CD4-positive, alpha-beta memory T cell (primary cell): ENCODE results near the gene ABCD3. TPM values are rescaled to one million over a fixed set of nuclear protein-coding genes. Genes with fewer than 3 reads are reported as not detected.

ENCODE experiments used
- CTCF ChIA-PET: fragments of 350-600 bp; sonication (Branson Sonifier 250); formaldehyde crosslinking; loops from one replicate; lab custom pipeline; 2021; ENCODE audit warnings: inconsistent platforms; ENCODE audit not compliant: partially characterized antibody; lab: Charles Lee
- POLR2A ChIA-PET: fragments of 350-600 bp; sonication (Branson Sonifier 250); formaldehyde crosslinking; loops from one replicate; lab custom pipeline; 2021; ENCODE audit not compliant: partially characterized antibody; lab: Charles Lee
- DNase-seq, 5 donors: peaks; one replicate each; pipeline versions ENCODE4 v3.0.0 to v3.0.0-alpha.2; 2020 to 2022; ENCODE audit warnings: mixed read lengths in 1 of 5
- H3K27ac ChIP-seq: one replicate; pipeline ENCODE4 v1.7.0; 2013; ENCODE audit warnings: low read depth, low read length
- H3K27me3 ChIP-seq: 2 replicates; pipeline ENCODE4 v1.7.0; 2013; ENCODE audit warnings: mild to moderate bottlenecking, low read length, moderate library complexity; ENCODE audit not compliant: insufficient read depth
- H3K36me3 ChIP-seq: 2 replicates; pipeline ENCODE4 v1.7.0; 2013; ENCODE audit warnings: mild to moderate bottlenecking, low read length, moderate library complexity; ENCODE audit not compliant: insufficient read depth
- H3K4me1 ChIP-seq: 2 replicates; pipeline ENCODE4 v1.7.0; 2013; ENCODE audit warnings: mild to moderate bottlenecking, low read length, moderate library complexity; ENCODE audit not compliant: insufficient read depth
- H3K4me3 ChIP-seq, 2 donors: one replicate each; pipeline ENCODE4 v1.7.0; 2013; ENCODE audit warnings: low read length in 2 of 2, mild to moderate bottlenecking in 1 of 2
- H3K9me3 ChIP-seq, 2 donors: one replicate each; pipeline ENCODE4 v1.7.0; 2013; ENCODE audit warnings: low read length in 2 of 2, control low read depth in 1 of 2; ENCODE audit not compliant: control insufficient read depth in 1 of 2
- H3K27ac Mint-ChIP-seq, 7 donors: one replicate each; pipeline ENCODE4 v1.8.0; 2020 to 2021; ENCODE audit warnings: mixed read lengths in 7 of 7, mild to moderate bottlenecking in 6 of 7, inconsistent platforms in 3 of 7, moderate library complexity in 3 of 7
- H3K27me3 Mint-ChIP-seq, 2 donors: one replicate each; pipeline ENCODE4 v1.8.0; 2020 to 2021; ENCODE audit warnings: mixed read lengths in 2 of 2
- H3K36me3 Mint-ChIP-seq, 2 donors: one replicate each; pipeline ENCODE4 v1.8.0; 2020 to 2021; ENCODE audit warnings: mixed read lengths in 2 of 2, inconsistent platforms in 1 of 2, mild to moderate bottlenecking in 1 of 2
- H3K4me1 Mint-ChIP-seq, 4 donors: one replicate each; pipeline ENCODE4 v1.8.0; 2020 to 2021; ENCODE audit warnings: mixed read lengths in 4 of 4, mild to moderate bottlenecking in 1 of 4
- H3K4me3 Mint-ChIP-seq, 8 donors: one replicate each; pipeline ENCODE4 v1.8.0; 2020 to 2021; ENCODE audit warnings: mixed read lengths in 8 of 8, mild to moderate bottlenecking in 7 of 8, moderate library complexity in 6 of 8, inconsistent platforms in 3 of 8
- H3K9me3 Mint-ChIP-seq, 8 donors: one replicate each; pipeline ENCODE4 v1.8.0; 2020 to 2021; ENCODE audit warnings: mixed read lengths in 8 of 8, mild to moderate bottlenecking in 5 of 8, inconsistent platforms in 3 of 8, moderate library complexity in 1 of 8
- intact Hi-C: fragments of 100-400 bp; cut with micrococcal nuclease; formaldehyde crosslinking; loops from one replicate; pipeline ENCODE4 v1.15.1; 2023
- polyA plus RNA-seq, 2 donors: library from polyadenylated mRNA; unstranded; fragments of 300-500 nt; fragmentation: Illumina TruSeq; gene quantifications; one replicate each; pipeline ENCODE4 v1.2.3, GENCODE V29; 2021
- total RNA-seq, 2 experiments: library from RNA; stranded (reverse); gene quantifications; one replicate each; pipeline ENCODE4 v1.2.3, GENCODE V29; 2021

Gene ABCD3
- total and polyA plus RNA-seq, 4 experiments from 2014 or later = 23.6 to 24.2 (median 23.9) TPM

DNA sequence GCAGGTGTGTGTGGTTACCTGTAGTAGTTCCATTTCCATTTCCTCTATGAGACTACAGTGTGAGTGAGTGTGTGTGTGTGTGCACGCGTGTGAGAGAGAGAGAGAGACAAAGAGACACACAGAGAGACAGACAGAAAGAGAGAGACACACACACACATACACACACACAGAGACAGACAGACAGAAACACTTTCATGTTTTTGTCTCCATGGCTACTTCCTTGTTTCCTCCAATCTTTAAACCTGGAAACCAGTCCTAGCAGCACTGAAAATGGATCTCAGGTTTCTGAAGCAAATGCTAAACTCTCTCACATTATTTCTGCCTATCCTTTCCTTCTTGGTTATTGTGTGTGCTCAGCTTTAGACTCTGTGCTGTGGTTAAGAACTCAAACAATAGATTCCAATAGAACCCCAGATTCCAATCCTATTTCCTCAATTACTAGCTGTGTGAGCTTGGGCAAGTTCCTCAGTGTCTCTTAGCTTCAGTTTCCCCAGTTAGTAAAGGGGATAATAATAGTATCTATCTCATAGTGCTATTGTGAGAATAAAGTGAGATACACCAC lies 22.4 kb upstream of the ABCD3 start:
- Histone ChIP-seq H3K4me1 (no peaks in the 10 kb centered on the region), H3K36me3 (no peaks in the 10 kb centered on the region), H3K27ac (no peak overlapping the region), H3K4me3 (no peak overlapping the region), H3K9me3 (no peaks in the 10 kb centered on the region), H3K27me3 (no peaks in the 10 kb centered on the region)
- H3K4me1 Mint-ChIP-seq = no peaks in the 10 kb centered on the region
- peaks cover 13 to 14% of the 10 kb centered on the region in 2 donors for H3K27me3 Mint-ChIP-seq
- H3K4me3 Mint-ChIP-seq = no peak overlapping the region
- peaks cover 0 to 3% of the 10 kb centered on the region in 2 donors for H3K36me3 Mint-ChIP-seq
- intact Hi-C loops = no loop called here
- H3K27ac Mint-ChIP-seq = no peak overlapping the region
- peaks cover 0 to 2% (median 0%) of the 10 kb centered on the region in 8 donors for H3K9me3 Mint-ChIP-seq
- ChIA-PET POLR2A (no interaction called here), CTCF (interaction anchor here (1.0 kb wide), 1 partner anchor 22 kb away, joined by 3 read pairs; no protein-coding TSS in a partner anchor)
- no peak for DNase-seq

DNA sequence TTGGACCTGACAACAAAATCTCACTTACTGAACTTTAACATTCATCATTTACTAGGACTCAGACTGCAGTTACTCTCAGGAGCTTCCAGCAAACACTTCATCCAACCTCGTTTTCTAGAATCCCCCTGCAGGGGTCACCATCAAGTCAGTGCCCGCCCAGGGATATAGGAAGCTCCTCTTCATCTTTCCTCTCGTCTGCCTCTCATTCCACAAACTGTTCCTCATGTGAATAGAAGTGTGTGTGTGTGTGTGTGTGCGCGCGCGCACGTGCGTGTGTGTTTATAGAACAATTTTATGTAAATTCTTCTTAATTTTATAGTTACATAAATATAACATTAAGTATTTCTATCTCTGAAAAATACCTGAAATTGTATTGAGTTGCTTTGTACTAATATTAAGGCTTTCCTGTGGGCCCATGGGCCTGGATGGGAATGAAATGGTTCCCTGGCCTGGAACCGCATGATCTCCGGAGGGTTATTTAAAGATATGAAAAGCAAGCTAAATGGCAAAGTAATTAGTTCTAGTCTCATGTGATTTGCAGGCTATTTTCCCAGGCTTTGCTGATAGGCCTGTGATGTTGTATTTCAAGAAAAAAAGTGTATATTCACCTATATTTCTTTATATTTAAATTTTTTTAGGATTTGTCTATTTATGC lies 21.7 kb upstream of the ABCD3 start:
- Histone ChIP-seq H3K27me3 (no peaks in the 10 kb centered on the region), H3K4me3 (no peak overlapping the region), H3K36me3 (no peaks in the 10 kb centered on the region), H3K27ac (no peak overlapping the region), H3K4me1 (no peaks in the 10 kb centered on the region), H3K9me3 (no peaks in the 10 kb centered on the region)
- ChIA-PET CTCF (interaction anchor here (1.0 kb wide), 1 partner anchor 21 kb away, joined by 3 read pairs; no protein-coding TSS in a partner anchor), POLR2A (no interaction called here)
- Mint-ChIP-seq H3K27ac (no peak overlapping the region), H3K4me3 (no peak overlapping the region), H3K9me3 (peaks cover 0 to 2% (median 0%) of the 10 kb centered on the region in 8 donors), H3K36me3 (no peaks in the 10 kb centered on the region), H3K27me3 (peaks cover 10 to 11% of the 10 kb centered on the region in 2 donors), H3K4me1 (no peaks in the 10 kb centered on the region)
- DNase-seq = no peak
- intact Hi-C loops = no loop called here

- peaks cover 6 to 10% of the 10 kb centered on the region in 2 donors for H3K27me3 Mint-ChIP-seq
- intact Hi-C loops = no loop called here
- CTCF ChIA-PET = no interaction called here
- no peak overlapping the region for H3K4me3 Mint-ChIP-seq
- Histone ChIP-seq H3K9me3 (no peaks in the 10 kb centered on the region), H3K36me3 (no peaks in the 10 kb centered on the region), H3K4me3 (no peak overlapping the region), H3K27me3 (no peaks in the 10 kb centered on the region), H3K27ac (no peak overlapping the region), H3K4me1 (no peaks in the 10 kb centered on the region)
- H3K9me3 Mint-ChIP-seq = no peaks in the 10 kb centered on the region
- no peak for DNase-seq
- no peaks in the 10 kb centered on the region for H3K4me1 Mint-ChIP-seq
- H3K27ac Mint-ChIP-seq = no peak overlapping the region
- POLR2A ChIA-PET = no interaction called here
- H3K36me3 Mint-ChIP-seq = no peaks in the 10 kb centered on the region
Measured at GRCh38 chr1:94398356-94398755, 19.8 kb upstream of the ABCD3 start.

- peaks cover 6 to 10% of the 10 kb centered on the region in 2 donors for H3K27me3 Mint-ChIP-seq
- CTCF ChIA-PET = no interaction called here
Measured at GRCh38 chr1:94399453-94399852, 18.7 kb upstream of the ABCD3 start.

DNA sequence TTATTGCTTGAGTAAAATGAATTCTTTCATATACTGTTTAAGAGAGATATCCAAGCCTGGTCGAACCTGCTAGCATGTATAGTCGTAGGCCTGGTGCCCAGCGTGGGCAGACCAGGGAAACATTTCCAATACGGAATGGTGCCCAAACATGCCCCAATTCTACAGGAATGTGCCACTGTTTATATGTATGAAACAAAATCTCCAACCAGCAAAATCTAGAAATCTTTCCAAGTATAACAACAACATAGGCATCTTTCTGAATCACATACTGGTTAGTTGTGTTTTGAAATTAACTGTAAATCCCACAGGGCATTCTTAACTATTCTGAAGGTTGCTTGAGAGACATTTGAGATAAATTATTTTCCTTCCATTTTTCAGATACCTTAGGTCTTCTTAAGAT lies 17.0 kb upstream of the ABCD3 start:
- ChIA-PET POLR2A (no interaction called here), CTCF (no interaction called here)
- no peak overlapping the region for H3K27ac Mint-ChIP-seq
- peaks cover 6 to 17% of the 10 kb centered on the region in 2 donors for H3K27me3 Mint-ChIP-seq
- H3K4me3 Mint-ChIP-seq = no peak overlapping the region
- H3K4me1 Mint-ChIP-seq = no peaks in the 10 kb centered on the region
- no peaks in the 10 kb centered on the region for H3K36me3 Mint-ChIP-seq
- DNase-seq = no peak
- no peaks in the 10 kb centered on the region for H3K9me3 Mint-ChIP-seq
- Histone ChIP-seq H3K27me3 (no peaks in the 10 kb centered on the region), H3K9me3 (no peaks in the 10 kb centered on the region), H3K27ac (no peak overlapping the region), H3K36me3 (no peaks in the 10 kb centered on the region), H3K4me1 (no peaks in the 10 kb centered on the region), H3K4me3 (no peak overlapping the region)
- intact Hi-C loops = no loop called here

More at GRCh38 chr1:94399453-94399852, 18.7 kb upstream of the ABCD3 start:
- H3K27me3 ChIP-seq = no peaks in the 10 kb centered on the region
- no peaks in the 10 kb centered on the region for H3K4me1 Mint-ChIP-seq
- no peak overlapping the region for H3K27ac Mint-ChIP-seq
- no peak overlapping the region for H3K27ac ChIP-seq
- no peaks in the 10 kb centered on the region for H3K9me3 Mint-ChIP-seq
- no peaks in the 10 kb centered on the region for H3K4me1 ChIP-seq
- DNase-seq = no peak
- H3K36me3 ChIP-seq = no peaks in the 10 kb centered on the region
- no peak overlapping the region for H3K4me3 Mint-ChIP-seq
- POLR2A ChIA-PET = no interaction called here
- H3K36me3 Mint-ChIP-seq = no peaks in the 10 kb centered on the region
- no peaks in the 10 kb centered on the region for H3K9me3 ChIP-seq
- intact Hi-C loops = no loop called here
- no peak overlapping the region for H3K4me3 ChIP-seq

- ChIA-PET POLR2A (no interaction called here), CTCF (no interaction called here)
- intact Hi-C loops = no loop called here
- no peaks in the 10 kb centered on the region for H3K36me3 Mint-ChIP-seq
- H3K27me3 Mint-ChIP-seq = peaks cover 13 to 27% of the 10 kb centered on the region in 2 donors
- Histone ChIP-seq H3K27ac (no peak overlapping the region), H3K36me3 (no peaks in the 10 kb centered on the region), H3K27me3 (no peaks in the 10 kb centered on the region), H3K4me3 (no peak overlapping the region), H3K9me3 (no peaks in the 10 kb centered on the region), H3K4me1 (no peaks in the 10 kb centered on the region)
- no peaks in the 10 kb centered on the region for H3K9me3 Mint-ChIP-seq
- H3K4me3 Mint-ChIP-seq = no peak overlapping the region
- DNase-seq = no peak
- no peaks in the 10 kb centered on the region for H3K4me1 Mint-ChIP-seq
- H3K27ac Mint-ChIP-seq = no peak overlapping the region
Measured at GRCh38 chr1:94406446-94406845, 11.7 kb upstream of the ABCD3 start.

DNA sequence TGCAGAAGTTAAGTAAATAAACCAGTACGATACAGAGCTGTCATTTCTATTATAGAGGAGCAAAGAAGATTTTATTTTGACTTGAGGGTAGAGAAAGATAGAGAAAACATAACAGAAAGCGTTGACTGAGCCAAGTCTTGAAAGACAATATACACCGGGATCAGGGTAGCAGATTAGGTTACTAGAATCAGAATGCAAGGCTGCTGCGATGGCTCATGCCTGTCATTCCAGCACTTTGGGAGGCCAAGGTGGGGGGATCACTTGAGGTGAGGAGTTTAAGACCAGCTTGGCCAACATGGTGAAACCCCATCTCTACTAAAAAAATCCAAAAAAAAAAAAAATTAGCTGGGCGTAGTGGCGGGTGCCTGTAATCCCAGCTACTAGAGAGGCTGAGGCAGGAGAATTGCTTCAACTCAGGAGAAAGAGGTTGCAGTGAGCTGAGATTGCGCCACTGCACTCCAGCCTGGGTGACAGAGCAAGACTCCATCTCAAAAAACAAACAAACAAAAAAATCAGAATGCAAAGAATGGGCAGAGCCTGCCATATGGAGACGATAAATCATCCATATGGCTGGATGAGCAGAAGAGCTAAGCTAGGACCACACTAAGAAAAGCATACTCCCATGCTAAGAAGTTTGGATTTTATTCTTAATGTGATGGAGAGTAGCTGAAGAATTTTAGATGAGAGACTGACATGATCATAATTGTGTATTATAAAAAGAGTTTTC lies 9.9 kb upstream of the ABCD3 start:
- Mint-ChIP-seq H3K4me1 (no peaks in the 10 kb centered on the region), H3K4me3 (no peak overlapping the region), H3K9me3 (no peaks in the 10 kb centered on the region), H3K36me3 (no peaks in the 10 kb centered on the region), H3K27me3 (peaks cover 13 to 27% of the 10 kb centered on the region in 2 donors), H3K27ac (no peak overlapping the region)
- no peaks in the 10 kb centered on the region for H3K4me1 ChIP-seq
- intact Hi-C loops = no loop called here
- no peak overlapping the region for H3K4me3 ChIP-seq
- no peak overlapping the region for H3K27ac ChIP-seq
- DNase-seq = no peak
- CTCF ChIA-PET = interaction anchor here (1.2 to 1.5 kb wide), 2 partner anchors 9 to 18 kb away, joined by 3 read pairs; no protein-coding TSS in a partner anchor
- H3K27me3 ChIP-seq = no peaks in the 10 kb centered on the region
- no peaks in the 10 kb centered on the region for H3K9me3 ChIP-seq
- POLR2A ChIA-PET = no interaction called here
- no peaks in the 10 kb centered on the region for H3K36me3 ChIP-seq
